ENCODE results near the gene NOVA2.
A peak's percentile ranks its signal among the peaks of the same experiment; 100 is the strongest.

NOVA2 gene

GRCh38 chr19:45958769-45959516 lies 14.7 kb downstream of the NOVA2 start:
- TF ChIP-seq, protein P1, sequence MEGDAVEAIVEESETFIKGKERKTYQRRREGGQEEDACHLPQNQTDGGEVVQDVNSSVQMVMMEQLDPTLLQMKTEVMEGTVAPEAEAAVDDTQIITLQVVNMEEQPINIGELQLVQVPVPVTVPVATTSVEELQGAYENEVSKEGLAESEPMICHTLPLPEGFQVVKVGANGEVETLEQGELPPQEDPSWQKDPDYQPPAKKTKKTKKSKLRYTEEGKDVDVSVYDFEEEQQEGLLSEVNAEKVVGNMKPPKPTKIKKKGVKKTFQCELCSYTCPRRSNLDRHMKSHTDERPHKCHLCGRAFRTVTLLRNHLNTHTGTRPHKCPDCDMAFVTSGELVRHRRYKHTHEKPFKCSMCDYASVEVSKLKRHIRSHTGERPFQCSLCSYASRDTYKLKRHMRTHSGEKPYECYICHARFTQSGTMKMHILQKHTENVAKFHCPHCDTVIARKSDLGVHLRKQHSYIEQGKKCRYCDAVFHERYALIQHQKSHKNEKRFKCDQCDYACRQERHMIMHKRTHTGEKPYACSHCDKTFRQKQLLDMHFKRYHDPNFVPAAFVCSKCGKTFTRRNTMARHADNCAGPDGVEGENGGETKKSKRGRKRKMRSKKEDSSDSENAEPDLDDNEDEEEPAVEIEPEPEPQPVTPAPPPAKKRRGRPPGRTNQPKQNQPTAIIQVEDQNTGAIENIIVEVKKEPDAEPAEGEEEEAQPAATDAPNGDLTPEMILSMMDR (IDR thresholded peaks at IDR 0.05; ENCODE audit: extremely low read depth, missing control alignments): no peak
- no peak for DNase-seq (ENCODE audit: low spot score)

GRCh38 chr19:45958320-45958719 lies 15.3 kb downstream of the NOVA2 start:
- no peak for DNase-seq (ENCODE audit: low spot score)
- TF ChIP-seq, protein P1 (IDR thresholded peaks at IDR 0.05; ENCODE audit: extremely low read depth, missing control alignments): no peak

- TF ChIP-seq, protein P1 (IDR thresholded peaks at IDR 0.05; ENCODE audit: extremely low read depth, missing control alignments): no peak
- DNase-seq (ENCODE audit: low spot score): no peak
Observed at GRCh38 chr19:45955905-45956608, 17.6 kb downstream of the NOVA2 start.

DNA sequence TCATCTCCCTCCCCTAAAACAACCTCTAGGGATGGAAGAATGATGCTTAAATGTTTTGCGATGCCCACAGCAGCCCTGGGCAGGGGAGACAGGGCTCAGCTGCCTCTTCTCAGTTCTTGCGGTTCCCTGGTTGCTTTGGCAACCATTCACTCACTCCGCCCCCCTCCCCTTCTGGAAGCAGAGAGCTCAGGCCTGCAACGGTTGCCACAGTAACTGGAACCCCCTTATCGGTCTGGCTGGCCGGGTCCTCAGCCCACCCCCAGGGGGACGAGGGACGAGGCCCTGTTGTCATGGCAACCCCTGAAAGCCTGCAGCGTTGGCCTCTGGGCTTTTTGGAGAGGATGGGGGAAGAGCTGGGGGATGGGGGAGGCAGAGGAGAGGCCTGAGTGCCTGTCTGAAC lies 19.5 kb downstream of the NOVA2 start:
- DNase-seq (ENCODE audit: low spot score): no peak
- TF ChIP-seq, protein P1 (IDR thresholded peaks at IDR 0.05; ENCODE audit: extremely low read depth, missing control alignments): no peak

DNA sequence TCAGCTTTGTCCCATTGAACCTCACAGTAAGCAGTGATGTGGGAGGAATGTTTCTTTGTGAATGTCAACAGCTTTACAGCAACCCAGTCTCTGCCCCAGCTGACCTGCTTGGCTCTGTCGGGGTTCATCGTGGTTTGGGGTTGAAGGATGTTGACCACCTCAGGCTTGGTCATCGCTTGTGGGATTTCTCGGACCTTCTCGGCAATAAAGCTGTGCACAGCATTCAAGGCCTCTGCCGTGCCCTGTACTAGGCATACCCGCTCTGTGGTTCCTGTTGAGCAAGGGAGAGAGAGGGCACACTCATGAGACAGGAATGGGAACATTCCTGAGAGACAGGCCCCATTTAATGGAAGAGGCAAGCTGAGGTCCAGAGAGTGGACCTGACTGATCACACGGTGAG lies 20.0 kb downstream of the NOVA2 start:
- no peak for DNase-seq (ENCODE audit: low spot score)
- TF ChIP-seq, protein P1 (IDR thresholded peaks at IDR 0.05; ENCODE audit: extremely low read depth, missing control alignments): no peak

- peak; percentile 74 for DNase-seq (ENCODE audit: low spot score)
- TF ChIP-seq, protein P1 (IDR thresholded peaks at IDR 0.05; ENCODE audit: extremely low read depth, missing control alignments): no peak
Observed at GRCh38 chr19:45952686-45953505, 20.8 kb downstream of the NOVA2 start.

GRCh38 chr19:45952341-45952685 lies 21.4 kb downstream of the NOVA2 start:
- DNase-seq (ENCODE audit: low spot score): no peak
- TF ChIP-seq, protein P1 (IDR thresholded peaks at IDR 0.05; ENCODE audit: extremely low read depth, missing control alignments): no peak

Measured in GM20000 (cell line).